Measurements from ENCODE around the gene LRRC27. TPM values are rescaled to one million over a fixed set of nuclear protein-coding genes. Genes with fewer than 3 reads are reported as not detected.

LRRC27 gene
- total and polyA plus RNA-seq, 2 donors (not counting 1 experiment from before 2014, with no cell fraction given): 23.6 to 25.6 TPM

DNA sequence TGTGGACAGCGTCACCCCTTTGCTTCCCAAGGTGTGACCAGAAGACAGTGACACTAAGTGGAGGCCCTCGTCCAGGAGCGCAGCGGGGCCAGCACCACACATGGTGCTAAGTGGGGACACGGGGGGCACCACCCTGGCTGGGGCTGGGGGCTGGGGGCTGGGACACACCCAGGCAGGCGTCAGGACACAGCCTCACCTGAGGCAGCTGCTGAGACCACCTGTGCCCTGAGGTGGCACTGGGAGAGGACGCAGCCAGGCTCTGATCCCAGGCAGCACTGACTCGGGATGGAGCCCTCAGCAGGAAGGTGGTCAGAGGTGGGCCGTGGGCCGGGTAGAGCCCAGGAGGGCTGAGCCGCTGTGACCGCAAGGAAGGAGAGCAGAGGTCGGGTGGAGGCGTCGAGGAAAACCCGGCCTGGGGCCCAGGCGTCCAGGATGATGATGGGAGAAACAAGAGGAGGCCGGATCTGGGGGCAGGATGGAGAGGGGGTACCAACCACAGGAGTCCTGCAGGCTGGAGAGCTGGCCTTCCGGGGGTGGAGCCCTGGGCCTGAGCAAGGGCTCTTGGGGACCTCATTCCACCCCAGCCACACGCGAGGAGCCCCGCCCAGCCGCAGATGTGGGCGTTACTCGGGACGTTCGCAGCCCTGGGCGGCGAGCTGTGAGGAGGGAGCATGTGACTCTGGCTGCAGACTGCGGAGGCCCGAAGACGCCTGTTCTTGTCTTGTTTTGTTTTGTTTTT is 22.5 kb downstream of the LRRC27 start:
- ATAC-seq (ENCODE audit: low read depth) (no peak), DNase-seq (no peak)
- Histone ChIP-seq H3K27ac (ENCODE audit: low read length in 2 of 2) (no peak overlapping the region), H3K4me3 (ENCODE audit: control extremely low read depth in 1 of 5, extremely low read depth in 1 of 5, insufficient read depth in 1 of 5, low read depth in 2 of 5, low read length in 4 of 5) (no peak overlapping the region), H3K4me2 (replicated peaks; ENCODE audit: low read depth, low read length, poor library complexity, severe bottlenecking) (no peak overlapping the region), H3K36me3 (replicated peaks in 1 of 2; ENCODE audit: control extremely low read depth in 1 of 2, control insufficient read depth in 1 of 2, extremely low read depth in 1 of 2, insufficient read depth in 2 of 2, low read length in 1 of 2) (no peaks in the 10 kb centered on the region), H3K9ac (ENCODE audit: low read length) (no peak overlapping the region), H2AFZ (ENCODE audit: insufficient read depth, low read depth, low read length, poor library complexity, severe bottlenecking) (no peak overlapping the region), H4K20me1 (ENCODE audit: control insufficient read depth, insufficient read depth, low read length, poor library complexity, severe bottlenecking) (no peaks in the 10 kb centered on the region), H3K27me3 (replicated peaks in 1 of 4; ENCODE audit: control extremely low read depth in 1 of 4, control insufficient read depth in 3 of 4, insufficient read depth in 4 of 4, low read length in 3 of 4) (no peaks in the 10 kb centered on the region), H3K79me2 (ENCODE audit: control insufficient read depth, insufficient read depth, low read length) (no peaks in the 10 kb centered on the region), H3K4me1 (ENCODE audit: control insufficient read depth in 2 of 2, insufficient read depth in 2 of 2, low read length in 2 of 2) (peaks cover 0 to 7% of the 10 kb centered on the region in 2 donors), H3K9me3 (ENCODE audit: control extremely low read depth in 1 of 3, control insufficient read depth in 2 of 3, insufficient read depth in 1 of 3, low read length in 2 of 3) (no peaks in the 10 kb centered on the region)
- Mint-ChIP-seq H3K4me3 (no peak overlapping the region), H3K27me3 (no peaks in the 10 kb centered on the region), H3K9me3 (ENCODE audit: insufficient read depth) (no peaks in the 10 kb centered on the region), H3K4me1 (peaks cover 5% of the 10 kb centered on the region), H3K27ac (no peak overlapping the region)
- intact Hi-C loops (cut with micrococcal nuclease): no loop called here
- 94% methylated on average over 30 of the region's 32 CpGs for whole genome bisulfite sequencing (ENCODE audit: insufficient coverage)
- CTCF ChIA-PET: interaction anchor here (0.8 to 2.4 kb wide), 4 partner anchors 14 to 213 kb away, joined by 3 to 7 read pairs (median 4); no protein-coding TSS in a partner anchor
- no peak for TF ChIP-seq EZH2 (IDR thresholded peaks at IDR 0.05; ENCODE audit: borderline replicate concordance, insufficient read depth, low read depth, low read length, poor library complexity, severe bottlenecking)
- TF ChIP-seq, protein P1, sequence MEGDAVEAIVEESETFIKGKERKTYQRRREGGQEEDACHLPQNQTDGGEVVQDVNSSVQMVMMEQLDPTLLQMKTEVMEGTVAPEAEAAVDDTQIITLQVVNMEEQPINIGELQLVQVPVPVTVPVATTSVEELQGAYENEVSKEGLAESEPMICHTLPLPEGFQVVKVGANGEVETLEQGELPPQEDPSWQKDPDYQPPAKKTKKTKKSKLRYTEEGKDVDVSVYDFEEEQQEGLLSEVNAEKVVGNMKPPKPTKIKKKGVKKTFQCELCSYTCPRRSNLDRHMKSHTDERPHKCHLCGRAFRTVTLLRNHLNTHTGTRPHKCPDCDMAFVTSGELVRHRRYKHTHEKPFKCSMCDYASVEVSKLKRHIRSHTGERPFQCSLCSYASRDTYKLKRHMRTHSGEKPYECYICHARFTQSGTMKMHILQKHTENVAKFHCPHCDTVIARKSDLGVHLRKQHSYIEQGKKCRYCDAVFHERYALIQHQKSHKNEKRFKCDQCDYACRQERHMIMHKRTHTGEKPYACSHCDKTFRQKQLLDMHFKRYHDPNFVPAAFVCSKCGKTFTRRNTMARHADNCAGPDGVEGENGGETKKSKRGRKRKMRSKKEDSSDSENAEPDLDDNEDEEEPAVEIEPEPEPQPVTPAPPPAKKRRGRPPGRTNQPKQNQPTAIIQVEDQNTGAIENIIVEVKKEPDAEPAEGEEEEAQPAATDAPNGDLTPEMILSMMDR (IDR thresholded peaks at IDR 0.05): no peak
- POLR2A ChIA-PET: no interaction called here

DNA sequence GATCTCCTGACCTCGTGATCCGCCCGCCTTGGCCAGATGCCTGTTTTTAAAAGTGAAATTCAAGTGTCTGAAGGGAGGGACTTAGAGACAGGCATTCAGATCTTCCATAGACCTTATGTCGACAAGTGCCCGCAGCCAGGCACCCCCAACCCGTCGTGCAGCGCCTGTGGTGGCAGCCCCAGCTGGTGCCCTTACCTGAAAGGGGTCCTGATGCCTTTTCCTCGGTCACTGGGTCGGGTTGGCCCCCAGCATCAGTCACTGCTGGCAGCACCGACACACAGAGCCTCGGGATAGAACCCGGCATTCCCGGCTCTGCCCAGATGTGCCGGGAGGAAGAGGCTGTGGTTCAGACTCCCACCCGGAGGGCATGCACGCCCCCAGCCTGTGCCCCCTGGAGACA is 23.3 kb downstream of the LRRC27 start:
- H3K4me1 ChIP-seq (ENCODE audit: control insufficient read depth in 2 of 2, insufficient read depth in 2 of 2, low read length in 2 of 2): peaks cover 0 to 7% of the 10 kb centered on the region in 2 donors
- H3K27me3 ChIP-seq (replicated peaks in 1 of 4; ENCODE audit: control extremely low read depth in 1 of 4, control insufficient read depth in 3 of 4, insufficient read depth in 4 of 4, low read length in 3 of 4): no peaks in the 10 kb centered on the region
- ATAC-seq (ENCODE audit: low read depth) (no peak), DNase-seq (no peak)
- H3K4me2 ChIP-seq (replicated peaks; ENCODE audit: low read depth, low read length, poor library complexity, severe bottlenecking): no peak overlapping the region
- Mint-ChIP-seq H3K27me3 (no peaks in the 10 kb centered on the region), H3K4me1 (peaks cover 5% of the 10 kb centered on the region), H3K4me3 (no peak overlapping the region), H3K27ac (no peak overlapping the region), H3K9me3 (ENCODE audit: insufficient read depth) (no peaks in the 10 kb centered on the region)
- TF ChIP-seq, protein P1 (IDR thresholded peaks at IDR 0.05): no peak
- no peak for TF ChIP-seq EZH2 (IDR thresholded peaks at IDR 0.05; ENCODE audit: borderline replicate concordance, insufficient read depth, low read depth, low read length, poor library complexity, severe bottlenecking)
- H3K4me3 ChIP-seq (ENCODE audit: control extremely low read depth in 1 of 5, extremely low read depth in 1 of 5, insufficient read depth in 1 of 5, low read depth in 2 of 5, low read length in 4 of 5): no peak overlapping the region
- no peaks in the 10 kb centered on the region for H3K9me3 ChIP-seq (ENCODE audit: control extremely low read depth in 1 of 3, control insufficient read depth in 2 of 3, insufficient read depth in 1 of 3, low read length in 2 of 3)
- 97% methylated on average over 13 of the region's 17 CpGs for WGBS (ENCODE audit: insufficient coverage)
- H3K79me2 ChIP-seq (ENCODE audit: control insufficient read depth, insufficient read depth, low read length): no peaks in the 10 kb centered on the region
- H3K36me3 ChIP-seq (replicated peaks in 1 of 2; ENCODE audit: control extremely low read depth in 1 of 2, control insufficient read depth in 1 of 2, extremely low read depth in 1 of 2, insufficient read depth in 2 of 2, low read length in 1 of 2): no peaks in the 10 kb centered on the region
- H4K20me1 ChIP-seq (ENCODE audit: control insufficient read depth, insufficient read depth, low read length, poor library complexity, severe bottlenecking): no peaks in the 10 kb centered on the region
- no peak overlapping the region for H3K9ac ChIP-seq (ENCODE audit: low read length)
- intact Hi-C loops (cut with micrococcal nuclease): no loop called here
- POLR2A ChIA-PET: no interaction called here
- H2AFZ ChIP-seq (ENCODE audit: insufficient read depth, low read depth, low read length, poor library complexity, severe bottlenecking): no peak overlapping the region
- CTCF ChIA-PET: interaction anchor here (1.2 kb wide), 1 partner anchor 106 kb away, joined by 4 read pairs; no protein-coding TSS in a partner anchor
- H3K27ac ChIP-seq (ENCODE audit: low read length in 2 of 2): no peak overlapping the region
